Fibroblast of lung (primary cell): Measurements from ENCODE around the gene EXOC6B. TPM values are rescaled to one million over a fixed set of nuclear protein-coding genes. Genes with fewer than 3 reads are reported as not detected.
A peak's percentile ranks its signal among the peaks of the same experiment; 100 is the strongest.

Experiments
- DNase-seq, 2 donors: peaks; one replicate each; pipeline versions ENCODE4 v3.0.0 to v3.0.0-alpha.2; 2010; ENCODE audit warnings: low read depth in 2 of 2
- H2AFZ ChIP-seq: 2 replicates; pipeline ENCODE4 v1.5.1; 2012; ENCODE audit warnings: low read length, control low read depth, inconsistent platforms
- H3K27ac ChIP-seq: 2 replicates; pipeline ENCODE4 v1.5.1; 2011; ENCODE audit warnings: low read length, control low read depth; ENCODE audit not compliant: insufficient read depth
- H3K27me3 ChIP-seq: 2 replicates; pipeline ENCODE4 v1.5.1; 2011; ENCODE audit warnings: mild to moderate bottlenecking, low read length; ENCODE audit not compliant: control insufficient read depth, insufficient read depth
- H3K36me3 ChIP-seq: 2 replicates; pipeline ENCODE4 v1.5.1; 2011; ENCODE audit warnings: low read length; ENCODE audit not compliant: control insufficient read depth, insufficient read depth
- H3K4me1 ChIP-seq: 2 replicates; pipeline ENCODE4 v1.5.1; 2011; ENCODE audit warnings: low read length; ENCODE audit not compliant: control insufficient read depth, insufficient read depth; ENCODE audit errors: extremely low read depth
- H3K4me2 ChIP-seq: 2 replicates; pipeline ENCODE4 v1.5.1; 2011; ENCODE audit warnings: low read length, control low read depth; ENCODE audit not compliant: insufficient read depth; ENCODE audit errors: extremely low read depth
- H3K4me3 ChIP-seq, 4 experiments: fragments of 200-600 bp in 1 of 4; sonication (generic) in 1 of 4; replicated peaks in 1 of 4; 2 replicates each; pipeline ENCODE4 v1.5.1; 2011 to 2016; ENCODE audit warnings: low read length in 4 of 4, low read depth in 3 of 4, mild to moderate bottlenecking in 3 of 4, control low read depth in 2 of 4, inconsistent platforms in 1 of 4, mixed read lengths in 1 of 4; ENCODE audit not compliant: insufficient read depth in 1 of 4; ENCODE audit errors: control extremely low read depth in 1 of 4
- H3K79me2 ChIP-seq: 2 replicates; pipeline ENCODE4 v1.5.1; 2012; ENCODE audit warnings: mild to moderate bottlenecking, low read length, inconsistent platforms; ENCODE audit not compliant: control insufficient read depth, insufficient read depth
- H3K9ac ChIP-seq: 2 replicates; pipeline ENCODE4 v1.5.1; 2011; ENCODE audit warnings: mild to moderate bottlenecking, low read length, control low read depth; ENCODE audit not compliant: insufficient read depth
- H3K9me3 ChIP-seq: 2 replicates; pipeline ENCODE4 v1.5.1; 2012; ENCODE audit warnings: low read depth, low read length; ENCODE audit not compliant: control insufficient read depth, insufficient read depth
- H4K20me1 ChIP-seq: 2 replicates; pipeline ENCODE4 v1.5.1; 2011; ENCODE audit warnings: low read length; ENCODE audit not compliant: control insufficient read depth, insufficient read depth; ENCODE audit errors: extremely low read depth
- CTCF ChIP-seq, 2 donors: IDR thresholded peaks in 1 of 2; conservative IDR thresholded peaks in 1 of 2; 1 replicate in 1 of 2; 2 replicates in 1 of 2; pipeline ENCODE4 v1.5.1; 2011 to 2012; ENCODE audit warnings: low read length in 2 of 2, control low read depth in 1 of 2, inconsistent platforms in 1 of 2, low read depth in 1 of 2, mild to moderate bottlenecking in 1 of 2
- EZH2 ChIP-seq: IDR thresholded peaks from 2 replicates; pipeline ENCODE4 v1.5.1; 2012; ENCODE audit warnings: low read length, control low read depth, mild to moderate bottlenecking; ENCODE audit errors: missing control alignments
- polyA plus RNA-seq, 2 donors: library from polyadenylated mRNA; depleted of rRNA in 1 of 2; stranded (reverse) in 1 of 2; unstranded in 1 of 2; fragments of >200 nt; gene quantifications; 2 replicates each; pipeline ENCODE4 v1.2.1, GENCODE V29; 2011 to 2012; ENCODE audit warnings: missing spikeins in 1 of 2
- total RNA-seq: library from RNA; depleted of rRNA; stranded (reverse); fragments of >200 nt; gene quantifications from 2 replicates; pipeline ENCODE4 v1.2.1, GENCODE V29; 2014

Gene EXOC6B
- total and polyA plus RNA-seq, 2 donors (not counting 1 experiment from before 2014, with no cell fraction given), result 26.3 to 36.5 TPM

- no peaks in the 10 kb centered on the region for H4K20me1 ChIP-seq
- H3K4me1 ChIP-seq, result peaks cover 5% of the 10 kb centered on the region
- H2AFZ ChIP-seq, result no peak overlapping the region
- no peak overlapping the region for H3K4me3 ChIP-seq
- H3K79me2 ChIP-seq, result peaks cover 14% of the 10 kb centered on the region
- no peak for TF ChIP-seq EZH2
- TF ChIP-seq CTCF (conservative IDR thresholded peaks at IDR 0.05 in 1 of 2, IDR thresholded peaks at IDR 0.05 in 1 of 2; ENCODE audit: low read depth in 1 of 2, low read length in 2 of 2), result no peak
- no peaks in the 10 kb centered on the region for H3K9me3 ChIP-seq
- no peaks in the 10 kb centered on the region for H3K27me3 ChIP-seq
- no peaks in the 10 kb centered on the region for H3K36me3 ChIP-seq
- no peak overlapping the region for H3K27ac ChIP-seq
- H3K4me2 ChIP-seq, result no peak overlapping the region
- DNase-seq, result no peak
- H3K9ac ChIP-seq, result no peak overlapping the region
These were observed 4.7 kb downstream of the EXOC6B start for GRCh38 chr2:72821118-72821517.

GRCh38 chr2:72819501-72819900 is 6.3 kb downstream of the EXOC6B start:
- Histone ChIP-seq H2AFZ (no peak overlapping the region), H3K79me2 (peaks cover 7% of the 10 kb centered on the region), H3K4me1 (peaks cover 2% of the 10 kb centered on the region), H3K4me3 (no peak overlapping the region), H4K20me1 (no peaks in the 10 kb centered on the region), H3K27me3 (no peaks in the 10 kb centered on the region), H3K9me3 (no peaks in the 10 kb centered on the region), H3K9ac (no peak overlapping the region), H3K27ac (no peak overlapping the region), H3K36me3 (no peaks in the 10 kb centered on the region), H3K4me2 (no peak overlapping the region)
- TF ChIP-seq EZH2 (no peak), CTCF (conservative IDR thresholded peaks at IDR 0.05 in 1 of 2, IDR thresholded peaks at IDR 0.05 in 1 of 2; ENCODE audit: low read depth in 1 of 2, low read length in 2 of 2) (no peak)
- DNase-seq, result peak in 1 of 2 donors; percentile 5

- Histone ChIP-seq H2AFZ (no peak overlapping the region), H3K79me2 (peaks cover 2% of the 10 kb centered on the region), H3K27ac (no peak overlapping the region), H3K27me3 (no peaks in the 10 kb centered on the region), H3K36me3 (no peaks in the 10 kb centered on the region), H3K4me2 (no peak overlapping the region), H4K20me1 (no peaks in the 10 kb centered on the region), H3K4me3 (no peak overlapping the region), H3K9me3 (no peaks in the 10 kb centered on the region), H3K4me1 (no peaks in the 10 kb centered on the region), H3K9ac (no peak overlapping the region)
- TF ChIP-seq CTCF (conservative IDR thresholded peaks at IDR 0.05 in 1 of 2, IDR thresholded peaks at IDR 0.05 in 1 of 2; ENCODE audit: low read depth in 1 of 2, low read length in 2 of 2) (peak in 1 of 2 donors; percentile 6), EZH2 (no peak)
- DNase-seq, result peak in 1 of 2 donors; percentile 56
These were observed 10.1 kb downstream of the EXOC6B start for GRCh38 chr2:72815655-72816278.
